ENCODE data around the gene FREY1.

The FREY1 gene

GRCh38 chr11:45928535-45929215 lies 21.6 kb upstream of the FREY1 start:
- DNase-seq (ENCODE audit: low spot score), result no peak

GRCh38 chr11:45927684-45928413 lies 20.8 kb upstream of the FREY1 start:
- DNase-seq (ENCODE audit: low spot score), result no peak

- DNase-seq (ENCODE audit: low spot score), result no peak
These were observed 20.2 kb upstream of the FREY1 start for GRCh38 chr11:45927332-45927683.

GRCh38 chr11:45926536-45927331 lies 19.7 kb upstream of the FREY1 start:
- no peak for DNase-seq (ENCODE audit: low spot score)

- no peak for DNase-seq (ENCODE audit: low spot score)
These were observed 18.9 kb upstream of the FREY1 start for GRCh38 chr11:45926001-45926401.

GRCh38 chr11:45925550-45925949 lies 18.5 kb upstream of the FREY1 start:
- DNase-seq (ENCODE audit: low spot score), result no peak

- no peak for DNase-seq (ENCODE audit: low spot score)
These were observed 17.9 kb upstream of the FREY1 start for GRCh38 chr11:45924927-45925326.

GRCh38 chr11:45924036-45924915 lies 17.2 kb upstream of the FREY1 start:
- no peak for DNase-seq (ENCODE audit: low spot score)

GRCh38 chr11:45922425-45923082 lies 15.5 kb upstream of the FREY1 start, which contains the start of gene LARGE2:
Gene LARGE2 (plus strand): TSS chr11:45922656. CDS start chr11:45922883, 227 bp downstream.
- DNase-seq (ENCODE audit: low spot score), result no peak

- DNase-seq (ENCODE audit: low spot score), result no peak
These were observed 14.7 kb upstream of the FREY1 start for GRCh38 chr11:45921561-45922424.

GRCh38 chr11:45920531-45921477 lies 13.7 kb upstream of the FREY1 start:
- DNase-seq (ENCODE audit: low spot score), result no peak

GRCh38 chr11:45919806-45920530 lies 12.9 kb upstream of the FREY1 start:
- DNase-seq (ENCODE audit: low spot score), result no peak

GRCh38 chr11:45918962-45919675 lies 12.0 kb upstream of the FREY1 start:
- DNase-seq (ENCODE audit: low spot score), result no peak

- DNase-seq (ENCODE audit: low spot score), result peak; percentile 85
These were observed 11.4 kb upstream of the FREY1 start for GRCh38 chr11:45918331-45918941.

- peak; percentile 97 for DNase-seq (ENCODE audit: low spot score)
These were observed 10.7 kb upstream of the FREY1 start, which contains the start of gene PEX16 for GRCh38 chr11:45917623-45918330. Gene PEX16 (minus strand): TSS chr11:45917877. CDS start chr11:45917811, 66 bp downstream.

- DNase-seq (ENCODE audit: low spot score), result no peak
These were observed 10.2 kb upstream of the FREY1 start for GRCh38 chr11:45917286-45917622.

- no peak for DNase-seq (ENCODE audit: low spot score)
These were observed 8.4 kb upstream of the FREY1 start for GRCh38 chr11:45915446-45915845.

Data from globus pallidus (tissue), 1 donor.